ENCODE data around the gene L2HGDH. TPM values are rescaled to one million over a fixed set of nuclear protein-coding genes. Genes with fewer than 3 reads are reported as not detected.

The L2HGDH gene
- total and polyA plus RNA-seq, 10 of the 15 experiments (the other 5 are each of a cell fraction or from before 2014, with no cell fraction given), result 2.6 to 18.3 (median 13.5) TPM

DNA sequence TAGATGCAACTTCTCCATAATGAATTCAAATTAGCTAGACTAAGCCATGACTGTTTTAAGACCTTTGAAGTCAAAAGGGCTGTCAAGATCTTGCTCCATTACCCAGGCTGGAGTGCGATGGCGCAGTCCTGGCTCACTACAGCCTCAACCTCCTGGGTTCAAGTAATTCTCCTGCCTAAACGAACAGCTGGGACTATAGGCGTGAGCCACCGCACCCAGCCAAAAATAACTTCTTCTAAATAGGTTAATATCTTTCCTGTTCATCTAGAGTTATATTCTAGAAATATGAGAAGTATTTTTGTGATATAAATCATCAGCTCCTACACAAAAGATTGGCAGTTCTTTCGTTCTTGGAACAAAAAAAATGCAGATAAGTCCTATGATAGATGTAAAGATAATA, 41.1 kb downstream of the L2HGDH start:
- 95% methylated on average over 6 of the region's 6 CpGs for WGBS (ENCODE audit: insufficient coverage, insufficient replicate concordance, low lambda C conversion rate, missing lambda C conversion rate)
- intact Hi-C loops (cut with micrococcal nuclease; ENCODE audit: unreplicated experiment), result no loop called here

More for the DNA sequence above, 41.1 kb downstream of the L2HGDH start:
- no TSS peak for BruUV-seq (replicated peaks)
- no peaks in the 10 kb centered on the region for H3K36me3 ChIP-seq (ENCODE audit: control insufficient read depth in 2 of 2, insufficient read depth in 2 of 2, low read length in 1 of 2)
- no peaks in the 10 kb centered on the region for H3K9me3 ChIP-seq (replicated peaks; ENCODE audit: control insufficient read depth, insufficient read depth, low read length)
- no peaks in the 10 kb centered on the region for H4K20me1 ChIP-seq (ENCODE audit: control insufficient read depth, insufficient read depth)
- H3K79me2 ChIP-seq (ENCODE audit: control insufficient read depth, insufficient read depth, low read length), result no peaks in the 10 kb centered on the region
- SMC1A ChIA-PET (ENCODE audit: uncharacterized antibody, unreplicated experiment), result interaction anchor here (0.9 kb wide), 1 partner anchor 8 kb away, joined by 3 read pairs; no protein-coding TSS in a partner anchor
- no peak overlapping the region for H3K4me3 ChIP-seq
- POLR2A ChIA-PET, result no interaction called here
- TF ChIP-seq, protein P1, sequence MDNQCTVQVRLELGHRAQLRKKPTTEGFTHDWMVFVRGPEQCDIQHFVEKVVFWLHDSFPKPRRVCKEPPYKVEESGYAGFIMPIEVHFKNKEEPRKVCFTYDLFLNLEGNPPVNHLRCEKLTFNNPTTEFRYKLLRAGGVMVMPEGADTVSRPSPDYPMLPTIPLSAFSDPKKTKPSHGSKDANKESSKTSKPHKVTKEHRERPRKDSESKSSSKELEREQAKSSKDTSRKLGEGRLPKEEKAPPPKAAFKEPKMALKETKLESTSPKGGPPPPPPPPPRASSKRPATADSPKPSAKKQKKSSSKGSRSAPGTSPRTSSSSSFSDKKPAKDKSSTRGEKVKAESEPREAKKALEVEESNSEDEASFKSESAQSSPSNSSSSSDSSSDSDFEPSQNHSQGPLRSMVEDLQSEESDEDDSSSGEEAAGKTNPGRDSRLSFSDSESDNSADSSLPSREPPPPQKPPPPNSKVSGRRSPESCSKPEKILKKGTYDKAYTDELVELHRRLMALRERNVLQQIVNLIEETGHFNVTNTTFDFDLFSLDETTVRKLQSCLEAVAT (IDR thresholded peaks at IDR 0.05), result no peak
- TF ChIP-seq, protein P2, sequence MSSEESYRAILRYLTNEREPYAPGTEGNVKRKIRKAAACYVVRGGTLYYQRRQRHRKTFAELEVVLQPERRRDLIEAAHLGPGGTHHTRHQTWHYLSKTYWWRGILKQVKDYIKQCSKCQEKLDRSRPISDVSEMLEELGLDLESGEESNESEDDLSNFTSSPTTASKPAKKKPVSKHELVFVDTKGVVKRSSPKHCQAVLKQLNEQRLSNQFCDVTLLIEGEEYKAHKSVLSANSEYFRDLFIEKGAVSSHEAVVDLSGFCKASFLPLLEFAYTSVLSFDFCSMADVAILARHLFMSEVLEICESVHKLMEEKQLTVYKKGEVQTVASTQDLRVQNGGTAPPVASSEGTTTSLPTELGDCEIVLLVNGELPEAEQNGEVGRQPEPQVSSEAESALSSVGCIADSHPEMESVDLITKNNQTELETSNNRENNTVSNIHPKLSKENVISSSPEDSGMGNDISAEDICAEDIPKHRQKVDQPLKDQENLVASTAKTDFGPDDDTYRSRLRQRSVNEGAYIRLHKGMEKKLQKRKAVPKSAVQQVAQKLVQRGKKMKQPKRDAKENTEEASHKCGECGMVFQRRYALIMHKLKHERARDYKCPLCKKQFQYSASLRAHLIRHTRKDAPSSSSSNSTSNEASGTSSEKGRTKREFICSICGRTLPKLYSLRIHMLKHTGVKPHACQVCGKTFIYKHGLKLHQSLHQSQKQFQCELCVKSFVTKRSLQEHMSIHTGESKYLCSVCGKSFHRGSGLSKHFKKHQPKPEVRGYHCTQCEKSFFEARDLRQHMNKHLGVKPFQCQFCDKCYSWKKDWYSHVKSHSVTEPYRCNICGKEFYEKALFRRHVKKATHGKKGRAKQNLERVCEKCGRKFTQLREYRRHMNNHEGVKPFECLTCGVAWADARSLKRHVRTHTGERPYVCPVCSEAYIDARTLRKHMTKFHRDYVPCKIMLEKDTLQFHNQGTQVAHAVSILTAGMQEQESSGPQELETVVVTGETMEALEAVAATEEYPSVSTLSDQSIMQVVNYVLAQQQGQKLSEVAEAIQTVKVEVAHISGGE (CRISPR knock-in tag; IDR thresholded peaks at IDR 0.05), result no peak
- TF ChIP-seq RAD51 (IDR thresholded peaks at IDR 0.05) (no peak), CBX3 (IDR thresholded peaks at IDR 0.05; ENCODE audit: borderline replicate concordance, low read depth) (no peak), GABPA (IDR thresholded peaks at IDR 0.05; ENCODE audit: low read depth) (no peak), ZNF24 (IDR thresholded peaks at IDR 0.05) (no peak), NBN (IDR thresholded peaks at IDR 0.05) (no peak), NR2C2 (IDR thresholded peaks at IDR 0.05; ENCODE audit: borderline replicate concordance, control insufficient read depth, insufficient read length, low read depth) (no peak), TAF1 (IDR thresholded peaks at IDR 0.05; ENCODE audit: borderline replicate concordance, low read depth, low read length) (no peak), FOXM1 (IDR thresholded peaks at IDR 0.05; ENCODE audit: low read depth, low read length) (no peak), CREM (IDR thresholded peaks at IDR 0.05; ENCODE audit: low read depth) (no peak), SRF (IDR thresholded peaks at IDR 0.05; ENCODE audit: low read depth in 2 of 2, low read length in 2 of 2) (no peak), FOS (IDR thresholded peaks at IDR 0.05; ENCODE audit: borderline replicate concordance, extremely low read depth, insufficient read length) (no peak), NFYB (IDR thresholded peaks at IDR 0.05; ENCODE audit: insufficient read depth, low read depth, low read length) (no peak), MEF2B (IDR thresholded peaks at IDR 0.05; ENCODE audit: partially characterized antibody, poor library complexity, severe bottlenecking) (no peak), SREBF2 (IDR thresholded peaks at IDR 0.05; ENCODE audit: low read length) (no peak)
- TF ChIP-seq, protein P3, sequence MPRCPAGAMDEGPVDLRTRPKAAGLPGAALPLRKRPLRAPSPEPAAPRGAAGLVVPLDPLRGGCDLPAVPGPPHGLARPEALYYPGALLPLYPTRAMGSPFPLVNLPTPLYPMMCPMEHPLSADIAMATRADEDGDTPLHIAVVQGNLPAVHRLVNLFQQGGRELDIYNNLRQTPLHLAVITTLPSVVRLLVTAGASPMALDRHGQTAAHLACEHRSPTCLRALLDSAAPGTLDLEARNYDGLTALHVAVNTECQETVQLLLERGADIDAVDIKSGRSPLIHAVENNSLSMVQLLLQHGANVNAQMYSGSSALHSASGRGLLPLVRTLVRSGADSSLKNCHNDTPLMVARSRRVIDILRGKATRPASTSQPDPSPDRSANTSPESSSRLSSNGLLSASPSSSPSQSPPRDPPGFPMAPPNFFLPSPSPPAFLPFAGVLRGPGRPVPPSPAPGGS (IDR thresholded peaks at IDR 0.05; ENCODE audit: borderline replicate concordance, insufficient read depth, low read depth, low read length, poor library complexity, severe bottlenecking), result no peak
- TF ChIP-seq, protein P4, sequence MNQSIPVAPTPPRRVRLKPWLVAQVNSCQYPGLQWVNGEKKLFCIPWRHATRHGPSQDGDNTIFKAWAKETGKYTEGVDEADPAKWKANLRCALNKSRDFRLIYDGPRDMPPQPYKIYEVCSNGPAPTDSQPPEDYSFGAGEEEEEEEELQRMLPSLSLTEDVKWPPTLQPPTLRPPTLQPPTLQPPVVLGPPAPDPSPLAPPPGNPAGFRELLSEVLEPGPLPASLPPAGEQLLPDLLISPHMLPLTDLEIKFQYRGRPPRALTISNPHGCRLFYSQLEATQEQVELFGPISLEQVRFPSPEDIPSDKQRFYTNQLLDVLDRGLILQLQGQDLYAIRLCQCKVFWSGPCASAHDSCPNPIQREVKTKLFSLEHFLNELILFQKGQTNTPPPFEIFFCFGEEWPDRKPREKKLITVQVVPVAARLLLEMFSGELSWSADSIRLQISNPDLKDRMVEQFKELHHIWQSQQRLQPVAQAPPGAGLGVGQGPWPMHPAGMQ (IDR thresholded peaks at IDR 0.05; ENCODE audit: borderline replicate concordance), result no peak
- DNase-seq (ENCODE audit: low read depth, low spot score) (no peak), FAIRE-seq (no peak), ATAC-seq (no peak)
- CTCF ChIA-PET, result interaction anchor here (1.4 kb wide), 1 partner anchor 418 kb away, joined by 3 read pairs; the partner anchor contains the start of gene NEMF
- H3K9ac ChIP-seq (ENCODE audit: control insufficient read depth, insufficient read depth, low read length), result no peak overlapping the region
- no peak overlapping the region for H2AFZ ChIP-seq (ENCODE audit: control insufficient read depth, low read depth, low read length)
- RAD21 ChIA-PET (ENCODE audit: unreplicated experiment), result no interaction called here
- in situ Hi-C loops (cut with MboI), result no loop called here
- no peak overlapping the region for H3K27ac ChIP-seq (ENCODE audit: control insufficient read depth, insufficient read depth)
- no peaks in the 10 kb centered on the region for H3K4me1 ChIP-seq (ENCODE audit: control insufficient read depth, insufficient read depth, low read length)
- H3K4me2 ChIP-seq (ENCODE audit: control insufficient read depth, insufficient read depth), result no peak overlapping the region
- no peaks in the 10 kb centered on the region for H3K27me3 ChIP-seq (replicated peaks in 1 of 2; ENCODE audit: control insufficient read depth in 2 of 2, insufficient read depth in 2 of 2, low read length in 1 of 2)
